Measurements from ENCODE around the gene SELENOS. TPM values are rescaled to one million over a fixed set of nuclear protein-coding genes. Genes with fewer than 3 reads are reported as not detected.
A peak's percentile ranks its signal among the peaks of the same experiment; 100 is the strongest.

Gene SELENOS
- polyA plus RNA-seq (2013): 35.3 TPM

GRCh38 chr15:101277038-101277822 is at the start of gene SELENOS:
Gene SELENOS (minus strand): TSS chr15:101277485. CDS start chr15:101277417, 68 bp downstream.
- peak; percentile 83 to 87 (median 84) for DNase-seq
- Histone ChIP-seq H3K4me3 (ENCODE audit: control insufficient read depth in 1 of 7, extremely low read depth in 1 of 7, insufficient read depth in 4 of 7, low read depth in 2 of 7, low read length in 6 of 7) (peak within 1 kb of the TSS; percentile 68 to 98 (median 92)), H3K9me3 (ENCODE audit: control extremely low read depth in 1 of 5, control insufficient read depth in 4 of 5, insufficient read depth in 2 of 5, low read depth in 1 of 5, low read length in 4 of 5) (no peaks in the 10 kb centered on the region), H3K27ac (ENCODE audit: insufficient read depth in 1 of 2, low read depth in 1 of 2, low read length in 2 of 2, poor library complexity in 1 of 2, severe bottlenecking in 2 of 2) (peak within 1 kb of the TSS; percentile 74 to 85), H3K27me3 (replicated peaks in 2 of 5; ENCODE audit: control insufficient read depth in 4 of 5, insufficient read depth in 5 of 5, low read length in 4 of 5) (no peaks in the 10 kb centered on the region), H3K36me3 (ENCODE audit: control insufficient read depth in 4 of 4, insufficient read depth in 4 of 4, low read length in 3 of 4) (peaks cover 23 to 54% (median 39%) of the 10 kb centered on the region in 4 experiments), H3K4me1 (ENCODE audit: control extremely low read depth in 1 of 4, control insufficient read depth in 4 of 4, insufficient read depth in 4 of 4, low read length in 3 of 4) (peaks cover 5 to 16% (median 14%) of the 10 kb centered on the region in 4 experiments)
- POLR2A ChIA-PET: no interaction called here
- CTCF ChIA-PET: interaction anchor here (0.9 to 1.0 kb wide), 3 partner anchors 9 to 363 kb away, joined by 3 to 8 read pairs (median 5); no protein-coding TSS in a partner anchor
- WGBS (ENCODE audit: insufficient coverage): under 1% methylated on average over 90 of the region's 91 CpGs

- Histone ChIP-seq H3K4me3 (ENCODE audit: control insufficient read depth in 1 of 7, extremely low read depth in 1 of 7, insufficient read depth in 4 of 7, low read depth in 2 of 7, low read length in 6 of 7) (no peak overlapping the region), H3K27ac (ENCODE audit: insufficient read depth in 1 of 2, low read depth in 1 of 2, low read length in 2 of 2, poor library complexity in 1 of 2, severe bottlenecking in 2 of 2) (no peak overlapping the region), H3K4me1 (ENCODE audit: control extremely low read depth in 1 of 4, control insufficient read depth in 4 of 4, insufficient read depth in 4 of 4, low read length in 3 of 4) (no peaks in the 10 kb centered on the region), H3K9me3 (ENCODE audit: control extremely low read depth in 1 of 5, control insufficient read depth in 4 of 5, insufficient read depth in 2 of 5, low read depth in 1 of 5, low read length in 4 of 5) (peaks cover 0 to 5% (median 0%) of the 10 kb centered on the region in 5 experiments), H3K36me3 (ENCODE audit: control insufficient read depth in 4 of 4, insufficient read depth in 4 of 4, low read length in 3 of 4) (no peaks in the 10 kb centered on the region), H3K27me3 (replicated peaks in 2 of 5; ENCODE audit: control insufficient read depth in 4 of 5, insufficient read depth in 5 of 5, low read length in 4 of 5) (peaks cover 0 to 94% (median 28%) of the 10 kb centered on the region in 5 experiments)
- POLR2A ChIA-PET: no interaction called here
- 86% methylated on average over 21 of the region's 21 CpGs for WGBS (ENCODE audit: insufficient coverage)
- no peak for DNase-seq
- CTCF ChIA-PET: interaction anchor here (1.0 to 1.1 kb wide), 2 partner anchors 27 to 176 kb away, joined by 3 read pairs; no protein-coding TSS in a partner anchor
Observed at GRCh38 chr15:101326462-101327146, 49.3 kb upstream of the SELENOS start.

- no peak overlapping the region for H3K4me3 ChIP-seq (ENCODE audit: control insufficient read depth in 1 of 7, extremely low read depth in 1 of 7, insufficient read depth in 4 of 7, low read depth in 2 of 7, low read length in 6 of 7)
- peaks cover 0 to 94% (median 24%) of the 10 kb centered on the region in 5 experiments for H3K27me3 ChIP-seq (replicated peaks in 2 of 5; ENCODE audit: control insufficient read depth in 4 of 5, insufficient read depth in 5 of 5, low read length in 4 of 5)
- CTCF ChIA-PET: interaction anchor here (1.0 kb wide), 1 partner anchor 177 kb away, joined by 3 read pairs; no protein-coding TSS in a partner anchor
- peaks cover 0 to 4% (median 2%) of the 10 kb centered on the region in 4 experiments for H3K4me1 ChIP-seq (ENCODE audit: control extremely low read depth in 1 of 4, control insufficient read depth in 4 of 4, insufficient read depth in 4 of 4, low read length in 3 of 4)
- DNase-seq: no peak
- WGBS (ENCODE audit: insufficient coverage): 100% methylated on average over 2 of the region's 8 CpGs
- no peaks in the 10 kb centered on the region for H3K36me3 ChIP-seq (ENCODE audit: control insufficient read depth in 4 of 4, insufficient read depth in 4 of 4, low read length in 3 of 4)
- peaks cover 0 to under 1% (median 0%) of the 10 kb centered on the region in 5 experiments for H3K9me3 ChIP-seq (ENCODE audit: control extremely low read depth in 1 of 5, control insufficient read depth in 4 of 5, insufficient read depth in 2 of 5, low read depth in 1 of 5, low read length in 4 of 5)
- POLR2A ChIA-PET: no interaction called here
- H3K27ac ChIP-seq (ENCODE audit: insufficient read depth in 1 of 2, low read depth in 1 of 2, low read length in 2 of 2, poor library complexity in 1 of 2, severe bottlenecking in 2 of 2): no peak overlapping the region
Observed at GRCh38 chr15:101326026-101326315, 48.7 kb upstream of the SELENOS start.

GRCh38 chr15:101325263-101326025 is 48.2 kb upstream of the SELENOS start:
- no peak overlapping the region for H3K4me3 ChIP-seq (ENCODE audit: control insufficient read depth in 1 of 7, extremely low read depth in 1 of 7, insufficient read depth in 4 of 7, low read depth in 2 of 7, low read length in 6 of 7)
- no peak overlapping the region for H3K27ac ChIP-seq (ENCODE audit: insufficient read depth in 1 of 2, low read depth in 1 of 2, low read length in 2 of 2, poor library complexity in 1 of 2, severe bottlenecking in 2 of 2)
- ChIA-PET POLR2A (no interaction called here), CTCF (no interaction called here)
- DNase-seq: no peak
- no peaks in the 10 kb centered on the region for H3K36me3 ChIP-seq (ENCODE audit: control insufficient read depth in 4 of 4, insufficient read depth in 4 of 4, low read length in 3 of 4)
- no peaks in the 10 kb centered on the region for H3K9me3 ChIP-seq (ENCODE audit: control extremely low read depth in 1 of 5, control insufficient read depth in 4 of 5, insufficient read depth in 2 of 5, low read depth in 1 of 5, low read length in 4 of 5)
- H3K27me3 ChIP-seq (replicated peaks in 2 of 5; ENCODE audit: control insufficient read depth in 4 of 5, insufficient read depth in 5 of 5, low read length in 4 of 5): peaks cover 0 to 93% (median 24%) of the 10 kb centered on the region in 5 experiments
- peaks cover 0 to 8% (median 6%) of the 10 kb centered on the region in 4 experiments for H3K4me1 ChIP-seq (ENCODE audit: control extremely low read depth in 1 of 4, control insufficient read depth in 4 of 4, insufficient read depth in 4 of 4, low read length in 3 of 4)
- WGBS (ENCODE audit: insufficient coverage): 98% methylated on average over 17 of the region's 19 CpGs

GRCh38 chr15:101324524-101325177 is 47.4 kb upstream of the SELENOS start:
- Histone ChIP-seq H3K9me3 (ENCODE audit: control extremely low read depth in 1 of 5, control insufficient read depth in 4 of 5, insufficient read depth in 2 of 5, low read depth in 1 of 5, low read length in 4 of 5) (no peaks in the 10 kb centered on the region), H3K36me3 (ENCODE audit: control insufficient read depth in 4 of 4, insufficient read depth in 4 of 4, low read length in 3 of 4) (no peaks in the 10 kb centered on the region), H3K4me1 (ENCODE audit: control extremely low read depth in 1 of 4, control insufficient read depth in 4 of 4, insufficient read depth in 4 of 4, low read length in 3 of 4) (peaks cover 0 to 15% (median 11%) of the 10 kb centered on the region in 4 experiments), H3K27me3 (replicated peaks in 2 of 5; ENCODE audit: control insufficient read depth in 4 of 5, insufficient read depth in 5 of 5, low read length in 4 of 5) (peaks cover 0 to 86% (median 20%) of the 10 kb centered on the region in 5 experiments), H3K27ac (ENCODE audit: insufficient read depth in 1 of 2, low read depth in 1 of 2, low read length in 2 of 2, poor library complexity in 1 of 2, severe bottlenecking in 2 of 2) (no peak overlapping the region), H3K4me3 (ENCODE audit: control insufficient read depth in 1 of 7, extremely low read depth in 1 of 7, insufficient read depth in 4 of 7, low read depth in 2 of 7, low read length in 6 of 7) (no peak overlapping the region)
- ChIA-PET POLR2A (no interaction called here), CTCF (no interaction called here)
- 96% methylated on average over 7 of the region's 13 CpGs for WGBS (ENCODE audit: insufficient coverage)
- DNase-seq: no peak

GRCh38 chr15:101323793-101324523 is 46.7 kb upstream of the SELENOS start:
- DNase-seq: no peak
- Histone ChIP-seq H3K9me3 (ENCODE audit: control extremely low read depth in 1 of 5, control insufficient read depth in 4 of 5, insufficient read depth in 2 of 5, low read depth in 1 of 5, low read length in 4 of 5) (no peaks in the 10 kb centered on the region), H3K27me3 (replicated peaks in 2 of 5; ENCODE audit: control insufficient read depth in 4 of 5, insufficient read depth in 5 of 5, low read length in 4 of 5) (peaks cover 0 to 86% (median 20%) of the 10 kb centered on the region in 5 experiments), H3K36me3 (ENCODE audit: control insufficient read depth in 4 of 4, insufficient read depth in 4 of 4, low read length in 3 of 4) (no peaks in the 10 kb centered on the region), H3K4me3 (ENCODE audit: control insufficient read depth in 1 of 7, extremely low read depth in 1 of 7, insufficient read depth in 4 of 7, low read depth in 2 of 7, low read length in 6 of 7) (no peak overlapping the region), H3K27ac (ENCODE audit: insufficient read depth in 1 of 2, low read depth in 1 of 2, low read length in 2 of 2, poor library complexity in 1 of 2, severe bottlenecking in 2 of 2) (no peak overlapping the region), H3K4me1 (ENCODE audit: control extremely low read depth in 1 of 4, control insufficient read depth in 4 of 4, insufficient read depth in 4 of 4, low read length in 3 of 4) (peaks cover 0 to 17% (median 12%) of the 10 kb centered on the region in 4 experiments)
- ChIA-PET CTCF (no interaction called here), POLR2A (no interaction called here)
- 91% methylated on average over 20 of the region's 21 CpGs for WGBS (ENCODE audit: insufficient coverage)
